Endothelial cell (in vitro differentiated cells): ENCODE results near the gene SREBF1. TPM values are rescaled to one million over a fixed set of nuclear protein-coding genes. Genes with fewer than 3 reads are reported as not detected.

Experiments
- DNase-seq: peaks from one replicate; pipeline ENCODE4 v3.0.0; 2021; ENCODE audit warnings: low spot score
- H3K27ac Mint-ChIP-seq: one replicate; pipeline ENCODE4 v1.8.0; 2021; ENCODE audit warnings: mixed read lengths, inconsistent platforms; ENCODE audit not compliant: unreplicated experiment
- H3K27me3 Mint-ChIP-seq: one replicate; pipeline ENCODE4 v1.8.0; 2021; ENCODE audit warnings: mild to moderate bottlenecking, moderate library complexity, mixed read lengths, inconsistent platforms; ENCODE audit not compliant: unreplicated experiment
- H3K36me3 Mint-ChIP-seq: one replicate; pipeline ENCODE4 v1.8.0; 2021; ENCODE audit warnings: mild to moderate bottlenecking, low read depth, mixed read lengths, inconsistent platforms; ENCODE audit not compliant: unreplicated experiment
- H3K4me1 Mint-ChIP-seq: one replicate; pipeline ENCODE4 v1.8.0; 2021; ENCODE audit warnings: mild to moderate bottlenecking, mixed read lengths, inconsistent platforms; ENCODE audit not compliant: unreplicated experiment
- H3K4me3 Mint-ChIP-seq: one replicate; pipeline ENCODE4 v1.8.0; 2021; ENCODE audit warnings: mild to moderate bottlenecking, mixed read lengths, inconsistent platforms; ENCODE audit not compliant: unreplicated experiment
- H3K9me3 Mint-ChIP-seq: one replicate; pipeline ENCODE4 v1.8.0; 2021; ENCODE audit warnings: mixed read lengths, inconsistent platforms; ENCODE audit not compliant: unreplicated experiment
- long read RNA-seq: library from polyadenylated mRNA; unstranded; transcript quantifications from one replicate; pipeline ENCODE4 v2.0.0, GENCODE V29; 2020; ENCODE audit not compliant: unreplicated experiment
- total RNA-seq: library from RNA; stranded (reverse); fragmentation: NEBNext Ultra II Directional; extraction: Animal tissue kit (Norgen Biotek cat#: 25700); gene quantifications from one replicate; pipeline ENCODE4 v1.2.1, GENCODE V29; 2021; ENCODE audit not compliant: unreplicated experiment
- TF ChIP-seq, protein P1 (sequence below): fragments of 200-600 bp; sonication (generic); IDR thresholded peaks from one replicate; pipeline ENCODE4 v1.5.0; 2021; ENCODE audit warnings: antibody characterized with exemption; ENCODE audit not compliant: unreplicated experiment

The SREBF1 gene
- total RNA-seq = 146 TPM
- long read RNA-seq, full-length matches to known transcripts = 6 of 11 reads
- long read RNA-seq, partial matches to known transcripts = 2 of 11 reads
- long read RNA-seq, other reads (novel, unspliced or antisense) = 3 of 11 reads

DNA sequence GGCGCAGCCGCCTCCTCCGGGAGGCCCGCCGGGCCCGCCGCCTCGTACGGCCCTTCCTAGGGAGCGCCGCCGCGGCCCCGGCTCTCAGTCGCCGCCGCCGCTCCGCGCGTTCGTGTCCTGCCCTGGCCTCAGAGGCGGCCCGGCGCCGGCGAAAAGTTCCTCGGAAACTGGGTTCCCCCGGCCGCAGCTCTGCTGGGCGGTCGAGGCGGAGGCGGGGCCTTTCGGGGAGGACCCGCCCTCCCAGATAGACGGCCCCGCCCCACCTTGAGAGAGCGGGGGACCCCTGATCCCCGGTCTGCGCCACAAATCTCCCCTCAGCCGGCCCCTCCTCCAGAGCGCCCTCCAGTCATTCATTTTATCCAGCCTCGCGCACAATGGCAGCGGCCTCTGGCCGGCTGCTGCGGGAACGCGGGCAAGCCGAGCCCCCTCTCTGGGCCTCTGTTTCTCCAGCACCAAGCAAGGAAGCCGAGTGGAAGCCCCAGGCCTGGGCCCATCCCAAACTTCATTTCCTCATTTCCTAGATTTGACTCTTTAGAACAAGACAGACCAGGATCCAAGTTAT lies at the start of gene SREBF1:
TSS of gene SREBF1 (minus strand) at position 169 of the 562 bp plus-strand sequence. CDS start 169 bp downstream, outside the sequence.
- peak within 1 kb of the TSS; percentile 94 for H3K4me3 Mint-ChIP-seq
- H3K36me3 Mint-ChIP-seq = peaks cover 16% of the 10 kb centered on the region
- H3K27ac Mint-ChIP-seq = peak within 1 kb of the TSS; percentile 98
- peak; percentile 66 for DNase-seq
- peaks cover 62% of the 10 kb centered on the region for H3K4me1 Mint-ChIP-seq
- peaks cover 36% of the 10 kb centered on the region for H3K27me3 Mint-ChIP-seq
- TF ChIP-seq, protein P1, sequence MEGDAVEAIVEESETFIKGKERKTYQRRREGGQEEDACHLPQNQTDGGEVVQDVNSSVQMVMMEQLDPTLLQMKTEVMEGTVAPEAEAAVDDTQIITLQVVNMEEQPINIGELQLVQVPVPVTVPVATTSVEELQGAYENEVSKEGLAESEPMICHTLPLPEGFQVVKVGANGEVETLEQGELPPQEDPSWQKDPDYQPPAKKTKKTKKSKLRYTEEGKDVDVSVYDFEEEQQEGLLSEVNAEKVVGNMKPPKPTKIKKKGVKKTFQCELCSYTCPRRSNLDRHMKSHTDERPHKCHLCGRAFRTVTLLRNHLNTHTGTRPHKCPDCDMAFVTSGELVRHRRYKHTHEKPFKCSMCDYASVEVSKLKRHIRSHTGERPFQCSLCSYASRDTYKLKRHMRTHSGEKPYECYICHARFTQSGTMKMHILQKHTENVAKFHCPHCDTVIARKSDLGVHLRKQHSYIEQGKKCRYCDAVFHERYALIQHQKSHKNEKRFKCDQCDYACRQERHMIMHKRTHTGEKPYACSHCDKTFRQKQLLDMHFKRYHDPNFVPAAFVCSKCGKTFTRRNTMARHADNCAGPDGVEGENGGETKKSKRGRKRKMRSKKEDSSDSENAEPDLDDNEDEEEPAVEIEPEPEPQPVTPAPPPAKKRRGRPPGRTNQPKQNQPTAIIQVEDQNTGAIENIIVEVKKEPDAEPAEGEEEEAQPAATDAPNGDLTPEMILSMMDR = no peak
- no peaks in the 10 kb centered on the region for H3K9me3 Mint-ChIP-seq

DNA sequence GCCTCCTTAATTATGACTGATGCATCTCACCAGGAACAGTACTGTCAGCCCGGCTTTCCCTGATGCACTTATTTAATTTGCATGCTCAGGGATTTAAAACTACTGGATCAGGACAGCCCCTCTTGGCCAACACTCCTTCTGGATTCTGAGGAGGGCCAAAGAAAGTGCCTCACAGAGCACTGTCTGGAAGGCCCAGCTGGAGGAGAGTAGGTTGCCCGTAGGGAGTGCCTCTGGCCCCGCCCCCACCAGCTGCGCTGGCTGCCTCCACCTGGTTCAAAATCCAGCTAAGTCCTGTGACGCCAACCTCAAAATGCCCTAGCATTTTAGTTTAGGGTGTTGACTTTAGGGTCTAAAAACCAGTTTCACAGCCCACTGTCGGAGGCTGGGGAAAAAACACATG lies 49.4 kb upstream of the SREBF1 start:
- Mint-ChIP-seq H3K4me3 (no peak overlapping the region), H3K27me3 (peaks cover 4% of the 10 kb centered on the region), H3K4me1 (peaks cover 6% of the 10 kb centered on the region), H3K9me3 (no peaks in the 10 kb centered on the region), H3K36me3 (peaks cover 9% of the 10 kb centered on the region), H3K27ac (no peak overlapping the region)
- TF ChIP-seq, protein P1 = no peak
- no peak for DNase-seq

DNA sequence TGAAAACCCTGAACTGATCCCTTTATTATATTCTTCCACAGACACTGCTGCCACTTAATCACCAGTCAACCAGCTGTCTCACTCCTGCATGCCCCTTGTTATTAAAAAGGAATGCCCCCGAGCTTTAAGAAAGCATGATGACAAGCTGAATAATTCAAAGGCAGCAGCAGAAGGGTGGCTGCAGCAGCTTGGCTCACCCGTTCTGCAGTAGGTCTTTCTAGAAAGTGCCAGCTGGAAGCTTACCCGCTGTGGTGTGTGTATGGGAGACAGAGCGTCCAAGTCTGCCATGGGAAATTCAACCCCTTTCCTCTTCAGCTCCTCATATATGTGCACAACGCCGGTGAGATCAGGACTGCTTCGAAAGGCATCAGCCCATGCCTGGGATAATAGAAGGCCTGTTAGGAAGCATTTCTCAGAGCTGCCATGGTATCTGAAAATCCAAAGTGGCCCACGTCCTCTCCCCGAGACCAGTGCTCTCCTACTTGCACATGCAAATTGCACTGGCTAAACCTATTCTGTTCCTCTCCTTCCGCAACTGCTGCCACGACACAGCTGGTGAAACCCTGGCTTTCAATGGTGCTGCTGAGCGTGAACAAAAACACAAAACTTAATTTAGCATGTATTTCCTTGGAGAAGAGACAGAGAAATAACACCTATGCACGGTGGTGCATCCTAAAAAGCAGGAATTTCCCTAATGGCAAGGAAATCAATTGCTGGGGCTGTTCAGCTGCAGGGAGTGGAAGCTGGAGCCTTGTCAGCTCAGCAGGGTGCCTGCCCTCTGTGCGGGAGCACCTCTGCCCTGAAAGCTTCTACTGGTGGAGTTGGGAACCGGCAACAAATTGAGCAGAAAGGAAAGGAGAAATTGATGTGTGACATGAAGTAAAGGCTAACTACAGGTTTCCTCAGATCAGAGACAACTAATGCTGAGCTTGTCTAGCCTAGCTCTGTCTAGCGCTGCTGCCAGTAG lies 47.9 kb upstream of the SREBF1 start:
- Mint-ChIP-seq H3K27me3 (peaks cover 7% of the 10 kb centered on the region), H3K4me3 (no peak overlapping the region), H3K4me1 (peaks cover 16% of the 10 kb centered on the region), H3K9me3 (no peaks in the 10 kb centered on the region), H3K27ac (no peak overlapping the region), H3K36me3 (peaks cover 5% of the 10 kb centered on the region)
- TF ChIP-seq, protein P1 = no peak
- DNase-seq = no peak

DNA sequence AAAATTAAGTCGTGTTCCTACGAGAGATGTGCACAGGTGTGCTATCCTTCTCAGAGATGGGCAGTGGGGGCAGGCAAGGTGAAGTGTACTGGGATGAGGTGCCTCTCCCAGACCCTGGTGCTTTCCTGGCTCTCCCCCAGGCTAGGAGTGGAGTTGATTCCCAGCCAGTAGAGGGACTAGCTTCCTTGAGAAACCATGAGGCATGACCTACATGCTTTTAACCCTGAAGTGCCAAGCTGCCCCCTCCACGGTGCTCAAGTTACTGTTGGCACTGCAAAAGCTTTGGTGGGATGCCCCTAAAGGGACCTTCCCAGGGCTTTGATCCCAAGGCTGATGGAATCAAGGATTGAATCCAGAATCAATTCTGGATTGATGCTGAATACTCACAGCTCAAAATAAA lies 47.0 kb upstream of the SREBF1 start:
- TF ChIP-seq, protein P1 = no peak
- Mint-ChIP-seq H3K4me1 (peaks cover 21% of the 10 kb centered on the region), H3K27me3 (peaks cover 6% of the 10 kb centered on the region), H3K9me3 (no peaks in the 10 kb centered on the region), H3K36me3 (peaks cover 9% of the 10 kb centered on the region), H3K4me3 (no peak overlapping the region), H3K27ac (no peak overlapping the region)
- DNase-seq = no peak
